Stimulated activated naive B cell treated with anti-CD40 and anti-IgM and Interleukin-4, amounts not matched to agents 10 μg/mL and 1 μg/mL and 100 μg/mL, for 72 hours (primary cell): ENCODE measurements around the gene NFIA.
"Not testable (repeated sequence)": the region's sequence is repeated elsewhere in the genome, so short reads cannot be mapped to it uniquely, and the experiment has no call there.

ENCODE experiments used
- ATAC-seq, 2 donors: fragments of 150-1000 bp; cut with Tn5 transposase; replicated peaks; 2 replicates each; pipeline ENCODE4 v1.10.0; 2021; ENCODE audit warnings: moderate library complexity in 1 of 2
- DNase-seq: peaks from one replicate; pipeline ENCODE4 v3.0.0; 2021
- H3K27ac Mint-ChIP-seq: one replicate; pipeline ENCODE4 v1.8.0; 2022; ENCODE audit warnings: mild to moderate bottlenecking, mixed read lengths
- H3K27me3 Mint-ChIP-seq, 2 donors: one replicate each; pipeline ENCODE4 v1.8.0; 2022; ENCODE audit warnings: mixed read lengths in 2 of 2
- H3K36me3 Mint-ChIP-seq, 2 donors: one replicate each; pipeline ENCODE4 v1.8.0; 2022; ENCODE audit warnings: mixed read lengths in 2 of 2, mild to moderate bottlenecking in 1 of 2
- H3K4me1 Mint-ChIP-seq, 2 donors: one replicate each; pipeline ENCODE4 v1.8.0; 2022; ENCODE audit warnings: mixed read lengths in 2 of 2, mild to moderate bottlenecking in 1 of 2
- H3K4me3 Mint-ChIP-seq, 2 donors: one replicate each; pipeline ENCODE4 v1.8.0; 2022; ENCODE audit warnings: mild to moderate bottlenecking in 2 of 2, mixed read lengths in 2 of 2, moderate library complexity in 1 of 2
- H3K9me3 Mint-ChIP-seq, 2 donors: one replicate each; pipeline ENCODE4 v1.8.0; 2022; ENCODE audit warnings: mixed read lengths in 2 of 2, mild to moderate bottlenecking in 1 of 2

The NFIA gene

GRCh38 chr1:61115436-61115835 is 33.1 kb downstream of the NFIA start:
- Mint-ChIP-seq H3K9me3 (no peaks in the 10 kb centered on the region), H3K36me3 (no peaks in the 10 kb centered on the region), H3K4me3 (no peak overlapping the region), H3K4me1 (no peaks in the 10 kb centered on the region), H3K27me3 (peaks cover 0 to 4% of the 10 kb centered on the region in 2 donors), H3K27ac (no peak overlapping the region)
- ATAC-seq: no peak
- no peak for DNase-seq

GRCh38 chr1:61116421-61116820 is 34.1 kb downstream of the NFIA start:
- DNase-seq: no peak
- H3K4me3 Mint-ChIP-seq: no peak overlapping the region
- H3K36me3 Mint-ChIP-seq: no peaks in the 10 kb centered on the region
- ATAC-seq: no peak
- no peak overlapping the region for H3K27ac Mint-ChIP-seq
- peaks cover 0 to 4% of the 10 kb centered on the region in 2 donors for H3K27me3 Mint-ChIP-seq
- no peaks in the 10 kb centered on the region for H3K9me3 Mint-ChIP-seq
- H3K4me1 Mint-ChIP-seq: no peaks in the 10 kb centered on the region

DNA sequence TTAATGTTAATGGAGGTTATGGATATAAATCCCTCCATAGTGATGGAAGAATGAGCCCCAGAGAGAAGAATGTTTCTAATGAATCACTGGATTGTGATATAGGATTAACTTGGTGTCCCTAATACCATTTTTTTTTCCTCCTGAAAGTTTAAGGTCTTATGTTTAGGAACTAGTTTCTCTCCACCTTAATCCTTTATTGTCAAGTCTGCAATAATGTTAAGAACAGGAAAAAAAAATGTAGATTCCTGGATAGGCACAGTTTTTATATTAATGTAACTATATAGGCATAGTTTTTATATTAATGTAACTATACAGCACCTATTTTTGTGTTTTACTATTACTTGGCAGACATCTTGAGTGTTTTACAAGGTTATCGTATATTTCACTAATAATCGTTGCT is 34.9 kb downstream of the NFIA start:
- DNase-seq: no peak
- Mint-ChIP-seq H3K4me3 (no peak overlapping the region), H3K27me3 (peaks cover 0 to 4% of the 10 kb centered on the region in 2 donors), H3K36me3 (no peaks in the 10 kb centered on the region), H3K4me1 (no peaks in the 10 kb centered on the region), H3K9me3 (no peaks in the 10 kb centered on the region), H3K27ac (no peak overlapping the region)
- no peak for ATAC-seq

DNA sequence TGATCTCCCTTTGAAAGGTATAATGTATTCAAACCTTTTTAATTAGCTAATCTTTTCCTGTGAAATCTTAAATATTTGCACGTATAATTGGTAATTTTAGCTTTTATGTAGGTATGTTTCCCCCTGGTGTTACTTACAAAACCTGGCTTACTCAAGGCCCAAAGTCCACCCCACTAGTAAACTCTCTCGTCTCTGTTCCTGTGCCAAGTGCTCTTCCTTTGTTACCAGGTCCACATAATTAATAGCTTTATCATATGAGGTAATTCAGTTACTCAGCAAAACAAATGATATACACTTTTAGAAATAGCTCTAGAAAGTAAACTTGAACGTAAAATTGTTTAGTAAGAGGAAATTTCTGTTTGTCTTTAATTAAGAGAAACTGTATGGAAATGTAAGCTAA is 36.7 kb downstream of the NFIA start:
- Mint-ChIP-seq H3K9me3 (no peaks in the 10 kb centered on the region), H3K27ac (no peak overlapping the region), H3K36me3 (no peaks in the 10 kb centered on the region), H3K4me3 (no peak overlapping the region), H3K27me3 (peaks cover 0 to 4% of the 10 kb centered on the region in 2 donors), H3K4me1 (no peaks in the 10 kb centered on the region)
- ATAC-seq: no peak
- no peak for DNase-seq

- DNase-seq (no peak), ATAC-seq (no peak)
- Mint-ChIP-seq H3K9me3 (no peaks in the 10 kb centered on the region), H3K4me3 (no peak overlapping the region), H3K27me3 (peaks cover 0 to 4% of the 10 kb centered on the region in 2 donors), H3K27ac (no peak overlapping the region), H3K36me3 (no peaks in the 10 kb centered on the region), H3K4me1 (no peaks in the 10 kb centered on the region)
Observed at GRCh38 chr1:61120246-61120840, 38.0 kb downstream of the NFIA start.

- DNase-seq (no peak), ATAC-seq (no peak)
- H3K4me3 Mint-ChIP-seq: no peak overlapping the region
- H3K9me3 Mint-ChIP-seq: no peaks in the 10 kb centered on the region
- H3K27ac Mint-ChIP-seq: no peak overlapping the region
- H3K36me3 Mint-ChIP-seq: no peaks in the 10 kb centered on the region
- H3K27me3 Mint-ChIP-seq: peaks cover 0 to under 1% of the 10 kb centered on the region in 2 donors
- no peaks in the 10 kb centered on the region for H3K4me1 Mint-ChIP-seq
Observed at GRCh38 chr1:61120998-61121397, 38.6 kb downstream of the NFIA start.

GRCh38 chr1:61121631-61122030 is 39.3 kb downstream of the NFIA start:
- DNase-seq (no peak), ATAC-seq (no peak)
- no peaks in the 10 kb centered on the region for H3K27me3 Mint-ChIP-seq
- no peaks in the 10 kb centered on the region for H3K9me3 Mint-ChIP-seq
- no peaks in the 10 kb centered on the region for H3K36me3 Mint-ChIP-seq
- no peak overlapping the region for H3K4me3 Mint-ChIP-seq
- no peaks in the 10 kb centered on the region for H3K4me1 Mint-ChIP-seq
- H3K27ac Mint-ChIP-seq: no peak overlapping the region

DNA sequence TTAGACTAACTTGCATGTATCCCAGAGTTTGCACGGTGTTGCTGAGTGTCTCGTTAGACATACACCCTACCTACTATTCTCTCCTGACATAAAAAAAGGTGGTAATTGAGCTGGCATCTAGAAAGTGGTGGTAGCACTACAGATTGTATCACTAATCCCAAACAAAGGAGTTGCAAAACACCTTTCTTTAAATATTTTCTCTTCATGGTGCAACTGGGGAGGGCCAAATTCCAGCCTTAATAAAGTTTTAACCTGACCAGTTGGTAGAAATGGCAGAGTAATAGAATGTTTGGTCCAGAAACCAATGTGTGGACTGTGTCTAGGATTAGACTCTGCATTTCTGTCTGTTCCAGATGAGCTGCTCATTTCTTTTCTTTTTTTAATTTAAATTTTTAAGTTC is 40.0 kb downstream of the NFIA start:
- Mint-ChIP-seq H3K27ac (no peak overlapping the region), H3K4me3 (no peak overlapping the region), H3K4me1 (no peaks in the 10 kb centered on the region), H3K36me3 (no peaks in the 10 kb centered on the region), H3K9me3 (no peaks in the 10 kb centered on the region), H3K27me3 (no peaks in the 10 kb centered on the region)
- ATAC-seq: no peak
- no peak for DNase-seq

DNA sequence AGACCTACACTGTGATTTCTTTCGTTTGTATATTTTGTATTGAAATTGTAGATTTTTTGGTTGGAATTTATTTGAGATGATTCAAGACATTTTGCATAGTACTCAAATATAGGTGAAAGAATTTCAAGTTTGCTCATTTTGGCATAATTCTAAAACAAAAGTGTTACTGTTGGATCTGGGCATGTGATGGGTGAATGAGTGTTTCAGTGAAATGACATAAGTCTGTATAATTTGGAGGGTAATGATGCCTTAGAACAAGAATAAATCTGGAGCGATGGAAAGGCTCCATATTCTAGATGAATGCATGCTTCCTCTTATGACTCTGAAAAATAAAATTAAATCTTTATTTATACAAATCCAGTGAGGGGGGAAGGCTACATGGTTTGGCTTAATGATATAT is 41.0 kb downstream of the NFIA start:
- DNase-seq (no peak), ATAC-seq (no peak)
- Mint-ChIP-seq H3K27ac (no peak overlapping the region), H3K36me3 (no peaks in the 10 kb centered on the region), H3K4me1 (no peaks in the 10 kb centered on the region), H3K9me3 (no peaks in the 10 kb centered on the region), H3K4me3 (no peak overlapping the region), H3K27me3 (no peaks in the 10 kb centered on the region)

DNA sequence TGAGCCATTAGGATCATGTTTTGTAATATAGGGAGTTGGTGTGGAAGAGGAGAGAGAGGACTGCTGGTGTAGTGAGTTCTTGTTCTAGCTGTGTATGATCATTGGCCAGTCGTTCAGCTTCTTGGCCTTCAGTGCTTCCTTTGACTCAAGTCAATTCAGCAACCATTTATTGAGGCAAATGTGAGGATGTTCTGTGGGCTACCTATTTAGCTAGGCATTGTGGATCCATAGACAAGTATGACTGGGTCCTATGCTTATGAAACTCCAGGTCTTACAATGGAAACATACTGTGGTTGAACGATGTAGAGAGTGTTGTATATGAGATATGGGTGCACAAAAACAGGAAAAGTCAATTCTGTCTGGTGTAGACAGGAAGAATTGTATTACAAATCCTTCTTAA is 41.7 kb downstream of the NFIA start:
- no peak overlapping the region for H3K4me3 Mint-ChIP-seq
- H3K36me3 Mint-ChIP-seq: no peaks in the 10 kb centered on the region
- no peaks in the 10 kb centered on the region for H3K4me1 Mint-ChIP-seq
- no peak for DNase-seq
- no peaks in the 10 kb centered on the region for H3K9me3 Mint-ChIP-seq
- no peak overlapping the region for H3K27ac Mint-ChIP-seq
- H3K27me3 Mint-ChIP-seq: no peaks in the 10 kb centered on the region
- ATAC-seq: no peak

DNA sequence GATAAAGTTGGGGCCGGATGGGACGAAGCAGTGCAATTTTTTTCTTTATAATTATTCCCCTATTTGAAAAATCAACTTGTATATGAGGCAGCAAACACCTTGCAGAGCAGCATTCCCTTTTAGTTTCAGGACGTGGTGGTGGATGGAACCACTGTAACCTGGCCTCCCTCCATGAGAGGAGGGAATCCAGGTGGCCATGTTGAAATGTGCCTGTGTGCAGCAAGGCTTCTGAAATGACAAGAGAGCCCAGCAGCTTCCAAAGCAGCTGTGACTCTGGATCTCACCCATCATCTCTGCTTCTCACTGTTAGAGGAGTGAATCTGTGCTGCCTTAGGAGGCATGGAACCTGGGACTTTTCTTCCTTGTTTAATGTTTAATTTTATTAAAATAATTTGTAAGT is 42.3 kb downstream of the NFIA start:
- Mint-ChIP-seq H3K27ac (no peak overlapping the region), H3K4me1 (no peaks in the 10 kb centered on the region), H3K36me3 (no peaks in the 10 kb centered on the region), H3K9me3 (no peaks in the 10 kb centered on the region), H3K4me3 (no peak overlapping the region), H3K27me3 (no peaks in the 10 kb centered on the region)
- DNase-seq (no peak), ATAC-seq (no peak)

- Mint-ChIP-seq H3K36me3 (no peaks in the 10 kb centered on the region), H3K9me3 (no peaks in the 10 kb centered on the region), H3K27ac (no peak overlapping the region), H3K27me3 (no peaks in the 10 kb centered on the region), H3K4me3 (no peak overlapping the region), H3K4me1 (no peaks in the 10 kb centered on the region)
- no peak for ATAC-seq
- DNase-seq: no peak
Observed at GRCh38 chr1:61125263-61125662, 42.9 kb downstream of the NFIA start.

GRCh38 chr1:61125895-61126294 is 43.5 kb downstream of the NFIA start:
- ATAC-seq: no peak
- no peak overlapping the region for H3K4me3 Mint-ChIP-seq
- no peak for DNase-seq
- no peaks in the 10 kb centered on the region for H3K4me1 Mint-ChIP-seq
- no peak overlapping the region for H3K27ac Mint-ChIP-seq
- H3K9me3 Mint-ChIP-seq: no peaks in the 10 kb centered on the region
- no peaks in the 10 kb centered on the region for H3K36me3 Mint-ChIP-seq
- no peaks in the 10 kb centered on the region for H3K27me3 Mint-ChIP-seq

DNA sequence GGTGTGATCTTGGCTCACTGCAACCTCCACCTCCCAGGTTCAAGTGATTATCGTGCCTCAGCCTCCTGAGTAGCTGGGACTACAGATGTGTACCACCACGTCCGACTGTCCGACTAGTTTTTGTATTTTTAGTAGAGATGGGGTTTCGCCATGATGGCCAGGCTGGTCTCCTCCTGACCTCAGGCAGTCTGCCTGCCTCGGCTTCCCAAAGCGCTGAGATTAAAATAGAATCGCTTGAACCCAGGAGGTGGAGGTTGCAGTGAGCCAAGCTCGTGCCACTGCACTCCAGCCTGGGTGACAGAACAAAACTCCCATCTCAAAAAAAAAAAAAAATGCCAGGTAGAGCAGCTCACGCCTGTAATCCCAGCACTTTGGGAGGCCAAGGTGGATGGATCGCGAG is 44.5 kb downstream of the NFIA start:
- H3K9me3 Mint-ChIP-seq, H3K4me3 Mint-ChIP-seq, ATAC-seq, DNase-seq, H3K4me1 Mint-ChIP-seq, H3K27me3 Mint-ChIP-seq, H3K27ac Mint-ChIP-seq, H3K36me3 Mint-ChIP-seq: not testable (repeated sequence)

GRCh38 chr1:61130338-61131000 is 48.1 kb downstream of the NFIA start:
- no peak overlapping the region for H3K27ac Mint-ChIP-seq
- no peaks in the 10 kb centered on the region for H3K4me1 Mint-ChIP-seq
- no peaks in the 10 kb centered on the region for H3K9me3 Mint-ChIP-seq
- DNase-seq (no peak), ATAC-seq (no peak)
- H3K36me3 Mint-ChIP-seq: no peaks in the 10 kb centered on the region
- no peak overlapping the region for H3K4me3 Mint-ChIP-seq
- peaks cover 0 to 12% of the 10 kb centered on the region in 2 donors for H3K27me3 Mint-ChIP-seq
